Ishikawa (cell line): ENCODE measurements around the gene WWOX.

Experiments used
- CEBPB ChIP-seq: IDR thresholded peaks from 2 replicates; pipeline ENCODE4 v1.6.1; 2012
- CREB1 ChIP-seq: IDR thresholded peaks from 2 replicates; pipeline ENCODE4 v1.6.1; 2012; ENCODE audit warnings: low read depth
- EGR1 ChIP-seq: IDR thresholded peaks from 2 replicates; pipeline ENCODE4 v1.6.1; 2012
- EP300 ChIP-seq: IDR thresholded peaks from 2 replicates; pipeline ENCODE4 v1.6.1; 2012; ENCODE audit warnings: borderline replicate concordance
- FOXM1 ChIP-seq: IDR thresholded peaks from 2 replicates; pipeline ENCODE4 v1.6.1; 2012; ENCODE audit warnings: low read depth, borderline replicate concordance
- NFIC ChIP-seq: IDR thresholded peaks from 2 replicates; pipeline ENCODE4 v1.6.1; 2012
- RAD21 ChIP-seq: IDR thresholded peaks from 2 replicates; pipeline ENCODE4 v1.6.1; 2012; ENCODE audit warnings: low read depth
- TAF1 ChIP-seq: IDR thresholded peaks from 2 replicates; pipeline ENCODE4 v1.6.1; 2012; ENCODE audit warnings: low read depth, mild to moderate bottlenecking
- TCF12 ChIP-seq: IDR thresholded peaks from 2 replicates; pipeline ENCODE4 v1.6.1; 2012; ENCODE audit warnings: low read depth
- YY1 ChIP-seq: IDR thresholded peaks from 2 replicates; pipeline ENCODE4 v1.6.1; 2012; ENCODE audit warnings: low read depth
- ZBTB7A ChIP-seq: IDR thresholded peaks from 2 replicates; pipeline ENCODE4 v1.6.1; 2012; ENCODE audit warnings: low read depth
- TF ChIP-seq, protein P1 (sequence below): IDR thresholded peaks from 2 replicates; pipeline ENCODE4 v1.6.1; 2012
- TF ChIP-seq, protein P2 (sequence below): IDR thresholded peaks from 2 replicates; pipeline ENCODE4 v1.6.1; 2012

GRCh38 chr16:78763821-78764440 is 664.5 kb downstream of the WWOX start:
- TF ChIP-seq TAF1 (no peak), CEBPB (no peak), EP300 (no peak), EGR1 (no peak), CREB1 (no peak), NFIC (no peak), RAD21 (no peak), TCF12 (no peak), YY1 (no peak), FOXM1 (no peak), ZBTB7A (no peak)
- TF ChIP-seq, protein P1, sequence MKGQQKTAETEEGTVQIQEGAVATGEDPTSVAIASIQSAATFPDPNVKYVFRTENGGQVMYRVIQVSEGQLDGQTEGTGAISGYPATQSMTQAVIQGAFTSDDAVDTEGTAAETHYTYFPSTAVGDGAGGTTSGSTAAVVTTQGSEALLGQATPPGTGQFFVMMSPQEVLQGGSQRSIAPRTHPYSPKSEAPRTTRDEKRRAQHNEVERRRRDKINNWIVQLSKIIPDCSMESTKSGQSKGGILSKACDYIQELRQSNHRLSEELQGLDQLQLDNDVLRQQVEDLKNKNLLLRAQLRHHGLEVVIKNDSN: no peak
- TF ChIP-seq, protein P2, sequence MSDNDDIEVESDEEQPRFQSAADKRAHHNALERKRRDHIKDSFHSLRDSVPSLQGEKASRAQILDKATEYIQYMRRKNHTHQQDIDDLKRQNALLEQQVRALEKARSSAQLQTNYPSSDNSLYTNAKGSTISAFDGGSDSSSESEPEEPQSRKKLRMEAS: no peak
